HG02642 (cell line): Measurements from ENCODE around the gene JOSD1.

ENCODE experiments used
- ATAC-seq: cut with Tn5 transposase; IDR thresholded peaks from one replicate; pipeline ENCODE4 v1.9.1; 2021; ENCODE audit warnings: mild to moderate bottlenecking; ENCODE audit not compliant: unreplicated experiment, poor library complexity

The JOSD1 gene

GRCh38 chr22:38733724-38734381 is 33.1 kb upstream of the JOSD1 start:
- ATAC-seq: no peak

- no peak for ATAC-seq
Measured at GRCh38 chr22:38733329-38733723, 32.6 kb upstream of the JOSD1 start.

GRCh38 chr22:38732251-38732815 is 31.6 kb upstream of the JOSD1 start:
- no peak for ATAC-seq

- no peak for ATAC-seq
Measured at GRCh38 chr22:38731703-38732161, 31.0 kb upstream of the JOSD1 start.

GRCh38 chr22:38730411-38730871 is 29.7 kb upstream of the JOSD1 start:
- ATAC-seq: no peak

- ATAC-seq: no peak
Measured at GRCh38 chr22:38729946-38730345, 29.2 kb upstream of the JOSD1 start.

GRCh38 chr22:38728871-38729796 is 28.4 kb upstream of the JOSD1 start:
- no peak for ATAC-seq

GRCh38 chr22:38727530-38728451 is 27.0 kb upstream of the JOSD1 start:
- ATAC-seq: no peak

- ATAC-seq: no peak
Measured at GRCh38 chr22:38727123-38727522, 26.4 kb upstream of the JOSD1 start.

- no peak for ATAC-seq
Measured at GRCh38 chr22:38725900-38726655, 25.3 kb upstream of the JOSD1 start.

GRCh38 chr22:38724926-38725571 is 24.3 kb upstream of the JOSD1 start:
- ATAC-seq: no peak

- no peak for ATAC-seq
Measured at GRCh38 chr22:38724176-38724575, 23.4 kb upstream of the JOSD1 start.

GRCh38 chr22:38721551-38721950 is 20.8 kb upstream of the JOSD1 start:
- no peak for ATAC-seq

GRCh38 chr22:38720350-38720749 is 19.6 kb upstream of the JOSD1 start:
- no peak for ATAC-seq

- no peak for ATAC-seq
Measured at GRCh38 chr22:38719196-38719595, 18.5 kb upstream of the JOSD1 start.

- ATAC-seq: no peak
Measured at GRCh38 chr22:38718414-38718813, 17.7 kb upstream of the JOSD1 start.

GRCh38 chr22:38717244-38717643 is 16.5 kb upstream of the JOSD1 start:
- ATAC-seq: no peak

GRCh38 chr22:38716826-38717225 is 16.1 kb upstream of the JOSD1 start:
- ATAC-seq: no peak

GRCh38 chr22:38716271-38716670 is 15.5 kb upstream of the JOSD1 start:
- ATAC-seq: no peak
